VCaP (cell line): Measurements from ENCODE around the gene STX1B.

ENCODE experiments used
- H3K27ac ChIP-seq: fragments of 450-650 bp; 2 replicates; pipeline ENCODE4 v1.5.1; 2017
- CTCF ChIP-seq: fragments of 450-650 bp; conservative IDR thresholded peaks from 2 replicates; pipeline ENCODE4 v1.5.1; 2017; ENCODE audit warnings: mild to moderate bottlenecking, moderate library complexity

STX1B gene

GRCh38 chr16:31010585-31011325 is at the start of gene STX1B:
STX1B (minus strand) TSS chr16:31010638; CDS start chr16:31010396, 242 bp downstream.
- no peak within 1 kb of the TSS for H3K27ac ChIP-seq

DNA sequence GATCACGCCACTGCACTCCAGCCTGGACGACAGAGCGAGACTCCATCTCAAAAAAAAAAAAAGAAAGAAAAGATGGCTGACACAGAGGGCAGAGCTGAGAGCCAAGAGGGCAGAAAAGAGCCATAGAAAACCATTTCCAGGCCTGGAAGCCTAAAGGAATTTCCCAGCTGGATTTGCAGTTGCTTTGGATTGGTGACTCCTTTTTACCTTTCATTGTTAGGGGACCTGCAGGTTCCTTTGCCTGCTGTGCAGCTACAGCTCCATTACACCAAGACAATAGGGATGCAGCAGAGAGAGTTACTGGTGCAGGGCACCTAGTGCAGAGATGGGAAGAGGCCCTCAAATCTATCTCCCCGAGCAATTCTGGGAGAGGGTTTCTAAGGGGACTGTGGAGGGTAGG is 45.2 kb upstream of the STX1B start:
- TF ChIP-seq CTCF = no peak
- H3K27ac ChIP-seq = no peak overlapping the region

More at GRCh38 chr16:31010585-31011325, at the start of gene STX1B:
- no peak for TF ChIP-seq CTCF

DNA sequence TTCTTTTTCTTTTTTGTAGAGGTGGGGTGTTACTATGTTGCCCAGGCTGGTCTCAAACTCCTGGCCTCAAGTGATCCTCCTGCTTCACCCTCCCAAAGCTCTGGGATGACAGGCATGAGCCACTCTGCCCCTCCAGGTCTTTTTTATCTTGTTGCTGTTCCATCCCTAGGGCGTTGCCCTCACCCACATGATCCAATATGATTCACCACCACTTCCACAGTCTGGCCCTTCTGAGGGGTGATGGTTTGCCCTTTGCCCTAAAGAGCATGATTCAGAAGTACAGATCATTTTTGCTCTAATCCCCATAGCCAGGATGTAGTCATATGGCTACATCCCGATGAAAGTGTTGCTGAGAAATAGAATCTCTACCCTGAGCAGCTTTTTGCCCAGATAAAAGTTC is 41.7 kb upstream of the STX1B start:
- no peak overlapping the region for H3K27ac ChIP-seq
- TF ChIP-seq CTCF = no peak

GRCh38 chr16:31050280-31051030 is 40.0 kb upstream of the STX1B start:
- TF ChIP-seq CTCF = no peak
- no peak overlapping the region for H3K27ac ChIP-seq

DNA sequence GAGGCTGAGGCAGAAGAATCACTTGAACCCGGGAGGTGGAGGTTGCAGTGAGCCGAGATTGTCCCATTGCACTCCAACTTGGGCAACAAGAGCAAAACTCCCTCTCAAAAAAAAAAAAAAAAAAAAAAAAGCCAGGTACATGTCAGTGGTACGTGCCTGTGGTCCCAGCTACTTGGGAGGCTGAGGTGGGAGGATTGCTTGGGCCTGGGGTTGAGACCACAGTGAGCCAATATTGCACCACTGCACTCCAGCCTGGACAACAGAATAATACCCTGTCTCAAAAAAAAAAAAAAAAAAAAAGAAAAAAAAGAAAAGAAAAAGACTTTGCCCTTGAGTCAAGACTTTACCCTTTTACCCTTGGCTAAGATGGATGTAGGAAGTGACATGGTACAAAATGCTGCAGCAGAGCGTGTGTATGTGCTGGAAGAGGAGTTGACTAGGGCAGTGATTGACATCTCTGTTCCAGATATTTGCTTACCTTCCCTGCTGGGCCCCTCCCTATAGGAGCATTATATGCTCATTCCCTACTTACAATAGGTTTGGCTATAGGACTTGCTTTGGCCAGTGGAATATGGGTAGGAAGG is 33.6 kb upstream of the STX1B start:
- no peak for TF ChIP-seq CTCF
- H3K27ac ChIP-seq = no peak overlapping the region

DNA sequence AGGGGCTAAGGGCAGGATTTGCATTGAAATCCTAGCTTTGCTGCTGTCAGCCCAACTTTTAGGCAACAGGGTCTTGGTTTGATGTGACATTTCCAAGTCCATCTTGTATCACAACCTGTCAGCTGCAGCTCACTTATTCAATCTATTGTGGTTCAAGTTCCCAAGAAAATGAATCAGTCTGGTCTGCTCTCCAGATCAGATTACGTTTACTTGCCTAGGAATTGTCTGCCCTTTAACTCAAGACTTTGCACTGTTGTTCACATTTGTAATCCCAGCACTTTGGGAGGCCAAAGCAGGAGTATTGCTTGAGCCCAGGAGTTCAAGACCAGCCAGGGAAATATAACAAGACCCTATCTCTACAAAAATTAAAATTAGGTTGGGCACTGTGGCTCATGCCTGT is 32.9 kb upstream of the STX1B start:
- no peak for TF ChIP-seq CTCF
- no peak overlapping the region for H3K27ac ChIP-seq

- TF ChIP-seq CTCF = no peak
- no peak overlapping the region for H3K27ac ChIP-seq
These were observed 32.4 kb upstream of the STX1B start for GRCh38 chr16:31042866-31043265.
